DND-41 (cell line): ENCODE data around the gene DDX39A.
"Not testable (repeated sequence)": the region's sequence is repeated elsewhere in the genome, so short reads cannot be mapped to it uniquely, and the experiment has no call there.

Experiments
- CTCF ChIP-seq: IDR thresholded peaks from 2 replicates; pipeline ENCODE4 v1.5.1; 2012; ENCODE audit warnings: borderline replicate concordance, low read length, moderate library complexity, mild to moderate bottlenecking; ENCODE audit not compliant: poor library complexity, severe bottlenecking; ENCODE audit errors: extremely low read depth
- EZH2 ChIP-seq: IDR thresholded peaks from 3 replicates; pipeline ENCODE4 v1.6.1; 2012; ENCODE audit warnings: borderline replicate concordance, low read depth, mild to moderate bottlenecking, moderate library complexity, low read length, inconsistent platforms; ENCODE audit not compliant: severe bottlenecking

DNA sequence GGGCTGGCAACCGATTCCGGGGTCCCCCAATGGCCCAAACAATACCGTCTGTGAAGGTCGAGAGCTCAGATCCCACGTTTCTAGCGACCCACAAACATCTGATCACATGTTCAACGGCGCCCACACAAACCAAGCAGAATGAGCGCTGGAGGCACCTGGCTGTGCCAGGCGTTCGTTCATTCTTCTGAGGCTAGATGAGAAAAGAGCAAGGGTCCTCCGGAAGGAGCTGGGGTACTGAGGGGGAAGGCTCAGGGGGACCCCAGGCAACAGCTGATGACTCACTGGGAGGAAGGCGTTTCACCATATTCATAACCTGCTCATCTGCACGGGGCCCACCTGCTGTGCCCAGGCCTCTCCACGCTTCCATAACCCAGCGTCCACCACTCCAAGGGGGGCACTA, 22.0 kb downstream of the DDX39A start:
- TF ChIP-seq CTCF, EZH2: not testable (repeated sequence)
